Caco-2 (cell line): ENCODE results near the gene QPCT. TPM values are rescaled to one million over a fixed set of nuclear protein-coding genes. Genes with fewer than 3 reads are reported as not detected.

Experiments
- BruUV-seq: library from RNA; stranded (reverse); fragments of 400-500 nt; replicated peaks from 2 replicates; lab custom pipeline; 2021; lab: Mats Ljungman, UMichigan
- CTCF ChIA-PET: fragments of 300-600 bp; sonication (Branson Sonifier 250); formaldehyde crosslinking; loops from one replicate; lab custom pipeline; 2022; ENCODE audit warnings: antibody characterized with exemption; lab: Charles Lee
- POLR2A ChIA-PET: fragments of 300-600 bp; sonication (Branson Sonifier 250); formaldehyde crosslinking; loops from one replicate; lab custom pipeline; 2022; ENCODE audit warnings: antibody characterized with exemption; lab: Charles Lee
- DNase-seq, 2 experiments: peaks; one replicate each; pipeline versions ENCODE4 v3.0.0 to v3.0.0-alpha.2; 2020 to 2022
- H3K27me3 ChIP-seq: replicated peaks from 2 replicates; pipeline ENCODE4 v1.6.0; 2011; ENCODE audit warnings: low read length; ENCODE audit not compliant: control insufficient read depth, insufficient read depth
- H3K36me3 ChIP-seq: 2 replicates; pipeline ENCODE4 v1.5.1; 2011; ENCODE audit warnings: low read length; ENCODE audit not compliant: control insufficient read depth, insufficient read depth
- H3K4me1 ChIP-seq: fragments of 250-450 bp; sonication (Bioruptor Pico); 2 replicates; pipeline ENCODE4 v1.5.1; 2020; ENCODE audit warnings: mild to moderate bottlenecking
- H3K4me3 ChIP-seq: 2 replicates; pipeline ENCODE4 v1.5.1; 2011; ENCODE audit warnings: low read depth, mild to moderate bottlenecking, control low read depth, low read length
- H3K9me3 ChIP-seq: fragments of 250-450 bp; sonication (Bioruptor Pico); 2 replicates; pipeline ENCODE4 v1.5.1; 2020; ENCODE audit warnings: mild to moderate bottlenecking, moderate library complexity
- H3K27ac Mint-ChIP-seq: one replicate; pipeline ENCODE4 v1.8.0; 2022; ENCODE audit warnings: mixed read lengths; ENCODE audit not compliant: unreplicated experiment
- H3K27me3 Mint-ChIP-seq: one replicate; pipeline ENCODE4 v1.8.0; 2022; ENCODE audit warnings: mixed read lengths; ENCODE audit not compliant: insufficient read depth, unreplicated experiment
- H3K36me3 Mint-ChIP-seq: one replicate; pipeline ENCODE4 v1.8.0; 2022; ENCODE audit warnings: mild to moderate bottlenecking, mixed read lengths; ENCODE audit not compliant: insufficient read depth, unreplicated experiment
- H3K4me1 Mint-ChIP-seq: one replicate; pipeline ENCODE4 v1.8.0; 2022; ENCODE audit warnings: low read depth, mixed read lengths; ENCODE audit not compliant: unreplicated experiment
- H3K4me3 Mint-ChIP-seq: one replicate; pipeline ENCODE4 v1.8.0; 2022; ENCODE audit warnings: mild to moderate bottlenecking, moderate library complexity, mixed read lengths; ENCODE audit not compliant: unreplicated experiment
- H3K9me3 Mint-ChIP-seq: one replicate; pipeline ENCODE4 v1.8.0; 2022; ENCODE audit warnings: mixed read lengths; ENCODE audit not compliant: unreplicated experiment
- intact Hi-C: fragments of 100-400 bp; cut with micrococcal nuclease; formaldehyde crosslinking; loops from one replicate; pipeline ENCODE4 v1.10.0; 2022; ENCODE audit not compliant: unreplicated experiment
- total RNA-seq: library from RNA; stranded (reverse); gene quantifications from 2 replicates; pipeline ENCODE4 v1.2.3, GENCODE V29; 2022
- TF ChIP-seq, protein P1 (sequence below), 2 experiments: fragments of 200-600 bp in 1 of 2; IDR thresholded peaks; 1 replicate in 1 of 2; 2 replicates in 1 of 2; pipeline versions ENCODE4 v1.5.1 to v1.8.0; 2011 to 2022; ENCODE audit warnings: antibody characterized with exemption in 1 of 2, control low read depth in 1 of 2, inconsistent platforms in 1 of 2, low read depth in 1 of 2, low read length in 1 of 2, mild to moderate bottlenecking in 1 of 2, moderate library complexity in 1 of 2; ENCODE audit not compliant: insufficient read depth in 1 of 2, severe bottlenecking in 1 of 2, unreplicated experiment in 1 of 2

The QPCT gene
- total RNA-seq, 1 experiment from 2014 or later, result 4.7 TPM

DNA sequence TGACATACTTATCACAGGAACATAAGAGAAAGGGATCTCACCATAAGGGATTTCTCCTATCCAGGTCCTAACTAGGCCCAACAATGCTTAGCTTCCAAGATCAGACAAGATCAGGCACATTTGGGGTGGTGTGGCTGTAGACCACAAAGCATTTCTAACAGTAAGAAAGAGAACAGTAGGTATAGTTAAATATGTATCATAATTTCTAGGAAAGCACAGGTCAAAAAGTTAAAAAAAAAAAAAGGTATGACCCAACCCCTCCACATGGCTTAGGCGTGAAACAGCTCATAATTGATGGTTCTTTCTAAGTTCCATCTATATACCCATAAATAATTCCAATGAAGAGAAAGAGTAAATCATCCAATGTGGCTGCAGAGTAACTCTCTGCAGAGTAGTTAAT lies 26.7 kb upstream of the QPCT start:
- ChIA-PET CTCF (no interaction called here), POLR2A (no interaction called here)
- Mint-ChIP-seq H3K36me3 (peaks cover 22% of the 10 kb centered on the region), H3K27ac (no peak overlapping the region), H3K4me1 (peaks cover 14% of the 10 kb centered on the region), H3K4me3 (no peak overlapping the region), H3K27me3 (no peaks in the 10 kb centered on the region), H3K9me3 (no peaks in the 10 kb centered on the region)
- Histone ChIP-seq H3K9me3 (no peaks in the 10 kb centered on the region), H3K4me1 (0 out of 2 replicates have a peak, but pooled peaks cover 4% of the 10 kb centered on the region), H3K27me3 (no peaks in the 10 kb centered on the region), H3K4me3 (no peak overlapping the region), H3K36me3 (no peaks in the 10 kb centered on the region)
- DNase-seq, result no peak
- no TSS peak for BruUV-seq
- intact Hi-C loops, result no loop called here
- TF ChIP-seq, protein P1, sequence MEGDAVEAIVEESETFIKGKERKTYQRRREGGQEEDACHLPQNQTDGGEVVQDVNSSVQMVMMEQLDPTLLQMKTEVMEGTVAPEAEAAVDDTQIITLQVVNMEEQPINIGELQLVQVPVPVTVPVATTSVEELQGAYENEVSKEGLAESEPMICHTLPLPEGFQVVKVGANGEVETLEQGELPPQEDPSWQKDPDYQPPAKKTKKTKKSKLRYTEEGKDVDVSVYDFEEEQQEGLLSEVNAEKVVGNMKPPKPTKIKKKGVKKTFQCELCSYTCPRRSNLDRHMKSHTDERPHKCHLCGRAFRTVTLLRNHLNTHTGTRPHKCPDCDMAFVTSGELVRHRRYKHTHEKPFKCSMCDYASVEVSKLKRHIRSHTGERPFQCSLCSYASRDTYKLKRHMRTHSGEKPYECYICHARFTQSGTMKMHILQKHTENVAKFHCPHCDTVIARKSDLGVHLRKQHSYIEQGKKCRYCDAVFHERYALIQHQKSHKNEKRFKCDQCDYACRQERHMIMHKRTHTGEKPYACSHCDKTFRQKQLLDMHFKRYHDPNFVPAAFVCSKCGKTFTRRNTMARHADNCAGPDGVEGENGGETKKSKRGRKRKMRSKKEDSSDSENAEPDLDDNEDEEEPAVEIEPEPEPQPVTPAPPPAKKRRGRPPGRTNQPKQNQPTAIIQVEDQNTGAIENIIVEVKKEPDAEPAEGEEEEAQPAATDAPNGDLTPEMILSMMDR (IDR thresholded peaks at IDR 0.05; ENCODE audit: insufficient read depth in 1 of 2, low read depth in 1 of 2, low read length in 1 of 2, severe bottlenecking in 1 of 2, unreplicated experiment in 1 of 2), result no peak

DNA sequence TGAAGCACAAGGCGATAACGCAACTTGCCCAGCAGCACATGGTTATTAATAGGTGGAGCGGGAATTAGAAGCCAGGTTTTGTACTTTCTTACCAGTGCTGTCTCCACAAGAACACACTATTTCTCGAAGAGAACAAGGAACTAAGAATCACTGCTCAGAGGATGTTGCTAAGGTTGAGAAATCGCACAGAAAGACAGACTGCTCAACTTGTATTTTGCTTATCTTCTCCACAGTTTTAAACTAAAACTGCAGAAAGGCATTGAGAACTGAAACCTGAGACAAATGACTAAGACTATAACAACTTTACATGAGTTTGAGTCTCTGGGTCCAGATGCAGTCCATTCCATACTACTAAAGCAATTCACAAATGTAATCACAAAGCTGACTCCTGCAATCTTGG lies 26.0 kb upstream of the QPCT start:
- ChIA-PET CTCF (no interaction called here), POLR2A (no interaction called here)
- 0 out of 2 replicates have a peak, but pooled peaks cover 4% of the 10 kb centered on the region for H3K4me1 ChIP-seq
- no peaks in the 10 kb centered on the region for H3K27me3 ChIP-seq
- Mint-ChIP-seq H3K27me3 (no peaks in the 10 kb centered on the region), H3K9me3 (no peaks in the 10 kb centered on the region), H3K4me1 (peaks cover 18% of the 10 kb centered on the region), H3K4me3 (no peak overlapping the region), H3K36me3 (peaks cover 25% of the 10 kb centered on the region), H3K27ac (no peak overlapping the region)
- TF ChIP-seq, protein P1 (IDR thresholded peaks at IDR 0.05; ENCODE audit: insufficient read depth in 1 of 2, low read depth in 1 of 2, low read length in 1 of 2, severe bottlenecking in 1 of 2, unreplicated experiment in 1 of 2), result no peak
- no peak overlapping the region for H3K4me3 ChIP-seq
- DNase-seq, result no peak
- intact Hi-C loops, result no loop called here
- no peaks in the 10 kb centered on the region for H3K9me3 ChIP-seq
- H3K36me3 ChIP-seq, result no peaks in the 10 kb centered on the region
- no TSS peak for BruUV-seq

GRCh38 chr2:37319754-37320609 lies 24.4 kb upstream of the QPCT start:
- Mint-ChIP-seq H3K27me3 (no peaks in the 10 kb centered on the region), H3K4me3 (no peak overlapping the region), H3K36me3 (peaks cover 32% of the 10 kb centered on the region), H3K9me3 (no peaks in the 10 kb centered on the region), H3K27ac (no peak overlapping the region), H3K4me1 (peaks cover 11% of the 10 kb centered on the region)
- Histone ChIP-seq H3K36me3 (no peaks in the 10 kb centered on the region), H3K4me3 (no peak overlapping the region), H3K9me3 (no peaks in the 10 kb centered on the region), H3K4me1 (0 out of 2 replicates have a peak, but pooled peaks cover 4% of the 10 kb centered on the region), H3K27me3 (no peaks in the 10 kb centered on the region)
- DNase-seq, result no peak
- intact Hi-C loops, result no loop called here
- no TSS peak for BruUV-seq
- POLR2A ChIA-PET, result no interaction called here
- CTCF ChIA-PET, result no interaction called here
- TF ChIP-seq, protein P1 (IDR thresholded peaks at IDR 0.05; ENCODE audit: insufficient read depth in 1 of 2, low read depth in 1 of 2, low read length in 1 of 2, severe bottlenecking in 1 of 2, unreplicated experiment in 1 of 2), result no peak
